Upper lobe of right lung (tissue), 1 donor: ENCODE results near the gene ZC3H10. TPM values are rescaled to one million over a fixed set of nuclear protein-coding genes. Genes with fewer than 3 reads are reported as not detected.

Experiments
- ATAC-seq: fragments of 200-7000 bp; cut with Tn5 transposase; one replicate; pipeline ENCODE4 v1.9.1; 2020; ENCODE audit warnings: mild to moderate bottlenecking, moderate library complexity
- DNase-seq: peaks from one replicate; pipeline ENCODE4 v3.0.0-alpha.2; 2020
- H3K27ac ChIP-seq: fragments of 200-600 bp; one replicate; pipeline ENCODE4 v1.8.0; 2022
- H3K27me3 ChIP-seq: fragments of 200-600 bp; one replicate; pipeline ENCODE4 v1.8.0; 2022; ENCODE audit warnings: mild to moderate bottlenecking
- H3K36me3 ChIP-seq: fragments of 200-600 bp; one replicate; pipeline ENCODE4 v1.8.0; 2022
- H3K4me1 ChIP-seq: fragments of 200-600 bp; one replicate; pipeline ENCODE4 v1.8.0; 2022
- H3K4me3 ChIP-seq: fragments of 200-600 bp; one replicate; pipeline ENCODE4 v1.8.0; 2022; ENCODE audit warnings: mild to moderate bottlenecking
- H3K9me3 ChIP-seq: fragments of 200-600 bp; one replicate; pipeline ENCODE4 v1.8.0; 2022
- CTCF ChIP-seq: fragments of 200-600 bp; IDR thresholded peaks from one replicate; pipeline ENCODE4 v1.8.0; 2022; ENCODE audit warnings: antibody characterized with exemption
- intact Hi-C: fragments of 100-400 bp; cut with DNase I; formaldehyde crosslinking; loops from one replicate; pipeline ENCODE4 v1.11.0; 2022
- total RNA-seq: library from RNA; stranded (reverse); fragmentation: NEBNext Ultra II Directional; extraction: Animal tissue kit (Norgen Biotek cat#: 25700); gene quantifications from one replicate; pipeline ENCODE4 v1.2.1, GENCODE V29; 2021
- donor health status: DM: no; HTN: yes; CAD: no; lungs with severe emphysema.

The ZC3H10 gene
- total RNA-seq, 1 donor from 2014 or later: 8.4 TPM

- Histone ChIP-seq H3K9me3 (no peaks in the 10 kb centered on the region), H3K36me3 (no peaks in the 10 kb centered on the region), H3K27ac (peak within 1 kb of the TSS; percentile 94), H3K4me1 (peaks cover 16% of the 10 kb centered on the region), H3K27me3 (no peaks in the 10 kb centered on the region), H3K4me3 (peak within 1 kb of the TSS; percentile 79)
- intact Hi-C loops: no loop called here
- ATAC-seq (peak; percentile 98), DNase-seq (peak; percentile 97)
- no peak for TF ChIP-seq CTCF
Observed at GRCh38 chr12:56152132-56152755, 34.2 kb downstream of the ZC3H10 start, which contains the start of gene MYL6B. MYL6B (plus strand) TSS chr12:56152587; CDS start chr12:56153919, 1,332 bp downstream.

- H3K27ac ChIP-seq: peak overlapping the region; percentile 94
Observed at GRCh38 chr12:56152756-56153677, 35.0 kb downstream of the ZC3H10 start.

GRCh38 chr12:56153678-56154065, 35.6 kb downstream of the ZC3H10 start:
- ATAC-seq (no peak), DNase-seq (no peak)
- H3K4me1 ChIP-seq: peaks cover 16% of the 10 kb centered on the region
- no peaks in the 10 kb centered on the region for H3K27me3 ChIP-seq
- H3K36me3 ChIP-seq: no peaks in the 10 kb centered on the region
- intact Hi-C loops: no loop called here
- H3K4me3 ChIP-seq: no peak overlapping the region
- H3K9me3 ChIP-seq: no peaks in the 10 kb centered on the region
- no peak for TF ChIP-seq CTCF
- H3K27ac ChIP-seq: no peak overlapping the region

More at GRCh38 chr12:56152756-56153677, 35.0 kb downstream of the ZC3H10 start:
- Histone ChIP-seq H3K27me3 (no peaks in the 10 kb centered on the region), H3K36me3 (no peaks in the 10 kb centered on the region), H3K9me3 (no peaks in the 10 kb centered on the region), H3K4me3 (peak overlapping the region; percentile 79), H3K4me1 (peaks cover 16% of the 10 kb centered on the region)
- no peak for TF ChIP-seq CTCF
- no peak for DNase-seq
- ATAC-seq: no peak
- intact Hi-C loops: no loop called here

GRCh38 chr12:56154246-56154771, 36.2 kb downstream of the ZC3H10 start:
- H3K9me3 ChIP-seq: no peaks in the 10 kb centered on the region
- no peaks in the 10 kb centered on the region for H3K27me3 ChIP-seq
- no peak overlapping the region for H3K27ac ChIP-seq
- intact Hi-C loops: no loop called here
- no peaks in the 10 kb centered on the region for H3K36me3 ChIP-seq
- TF ChIP-seq CTCF: no peak
- peaks cover 16% of the 10 kb centered on the region for H3K4me1 ChIP-seq
- H3K4me3 ChIP-seq: no peak overlapping the region
- ATAC-seq (no peak), DNase-seq (no peak)

GRCh38 chr12:56154818-56155217, 36.8 kb downstream of the ZC3H10 start:
- Histone ChIP-seq H3K27ac (no peak overlapping the region), H3K36me3 (peaks cover 3% of the 10 kb centered on the region), H3K9me3 (no peaks in the 10 kb centered on the region), H3K4me1 (peaks cover 20% of the 10 kb centered on the region), H3K27me3 (no peaks in the 10 kb centered on the region), H3K4me3 (no peak overlapping the region)
- DNase-seq (no peak), ATAC-seq (no peak)
- intact Hi-C loops: no loop called here
- TF ChIP-seq CTCF: no peak
